ENCODE data around the gene S100A16.

GRCh38 chr1:153646672-153647345 is 33.9 kb upstream of the S100A16 start:
- TF ChIP-seq CTCF (conservative IDR thresholded peaks at IDR 0.05 in 1 of 2, IDR thresholded peaks at IDR 0.05 in 1 of 2; ENCODE audit: extremely low read depth in 1 of 2, insufficient read depth in 1 of 2, low read depth in 1 of 2, low read length in 2 of 2): no peak
- no peak for TF ChIP-seq EZH2 (IDR thresholded peaks at IDR 0.05; ENCODE audit: borderline replicate concordance, low read length)
